Panc1 (cell line): Measurements from ENCODE around the gene MRPS11.

ENCODE experiments used
- POLR2AphosphoS5 ChIP-seq: IDR thresholded peaks from 2 replicates; pipeline ENCODE4 v1.6.1; 2012; ENCODE audit warnings: mild to moderate bottlenecking, low read depth, low read length, moderate library complexity
- SIN3A ChIP-seq: IDR thresholded peaks from 2 replicates; pipeline ENCODE4 v1.6.1; 2012; ENCODE audit warnings: low read depth, mild to moderate bottlenecking, low read length, moderate library complexity, borderline replicate concordance; ENCODE audit not compliant: insufficient read depth
- TF ChIP-seq, protein P1 (sequence below): fragments of 450-650 bp; IDR thresholded peaks from 2 replicates; pipeline ENCODE4 v1.5.1; 2017; ENCODE audit warnings: mild to moderate bottlenecking
- TF ChIP-seq, protein P2 (sequence below), 2 experiments: IDR thresholded peaks; 2 replicates each; pipeline ENCODE4 v1.6.1; 2011 to 2012; ENCODE audit warnings: low read depth in 2 of 2, control low read depth in 1 of 2, low read length in 1 of 2, mild to moderate bottlenecking in 1 of 2, moderate library complexity in 1 of 2; ENCODE audit not compliant: insufficient read depth in 1 of 2

DNA sequence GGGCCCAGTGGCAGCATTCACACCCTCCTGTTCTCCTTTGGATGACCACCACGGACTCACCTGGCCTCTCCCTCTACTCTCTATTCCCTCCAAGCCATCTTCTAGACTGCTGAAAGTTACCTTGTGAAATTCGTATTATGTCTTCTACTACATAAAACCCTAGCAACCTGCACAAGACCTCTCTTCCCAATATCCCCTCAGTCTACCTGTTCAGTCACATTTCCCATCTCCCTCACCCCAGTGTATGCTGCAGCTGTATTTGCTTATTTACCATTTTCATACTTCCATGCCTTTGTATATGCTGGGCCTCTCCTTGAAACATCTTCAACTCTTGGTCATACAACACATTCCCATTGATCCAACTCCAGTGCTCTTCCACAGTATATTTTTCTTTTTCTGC lies 43.7 kb downstream of the MRPS11 start:
- TF ChIP-seq, protein P1, sequence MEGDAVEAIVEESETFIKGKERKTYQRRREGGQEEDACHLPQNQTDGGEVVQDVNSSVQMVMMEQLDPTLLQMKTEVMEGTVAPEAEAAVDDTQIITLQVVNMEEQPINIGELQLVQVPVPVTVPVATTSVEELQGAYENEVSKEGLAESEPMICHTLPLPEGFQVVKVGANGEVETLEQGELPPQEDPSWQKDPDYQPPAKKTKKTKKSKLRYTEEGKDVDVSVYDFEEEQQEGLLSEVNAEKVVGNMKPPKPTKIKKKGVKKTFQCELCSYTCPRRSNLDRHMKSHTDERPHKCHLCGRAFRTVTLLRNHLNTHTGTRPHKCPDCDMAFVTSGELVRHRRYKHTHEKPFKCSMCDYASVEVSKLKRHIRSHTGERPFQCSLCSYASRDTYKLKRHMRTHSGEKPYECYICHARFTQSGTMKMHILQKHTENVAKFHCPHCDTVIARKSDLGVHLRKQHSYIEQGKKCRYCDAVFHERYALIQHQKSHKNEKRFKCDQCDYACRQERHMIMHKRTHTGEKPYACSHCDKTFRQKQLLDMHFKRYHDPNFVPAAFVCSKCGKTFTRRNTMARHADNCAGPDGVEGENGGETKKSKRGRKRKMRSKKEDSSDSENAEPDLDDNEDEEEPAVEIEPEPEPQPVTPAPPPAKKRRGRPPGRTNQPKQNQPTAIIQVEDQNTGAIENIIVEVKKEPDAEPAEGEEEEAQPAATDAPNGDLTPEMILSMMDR: no peak
- TF ChIP-seq POLR2AphosphoS5 (no peak), SIN3A (no peak)
- TF ChIP-seq, protein P2, sequence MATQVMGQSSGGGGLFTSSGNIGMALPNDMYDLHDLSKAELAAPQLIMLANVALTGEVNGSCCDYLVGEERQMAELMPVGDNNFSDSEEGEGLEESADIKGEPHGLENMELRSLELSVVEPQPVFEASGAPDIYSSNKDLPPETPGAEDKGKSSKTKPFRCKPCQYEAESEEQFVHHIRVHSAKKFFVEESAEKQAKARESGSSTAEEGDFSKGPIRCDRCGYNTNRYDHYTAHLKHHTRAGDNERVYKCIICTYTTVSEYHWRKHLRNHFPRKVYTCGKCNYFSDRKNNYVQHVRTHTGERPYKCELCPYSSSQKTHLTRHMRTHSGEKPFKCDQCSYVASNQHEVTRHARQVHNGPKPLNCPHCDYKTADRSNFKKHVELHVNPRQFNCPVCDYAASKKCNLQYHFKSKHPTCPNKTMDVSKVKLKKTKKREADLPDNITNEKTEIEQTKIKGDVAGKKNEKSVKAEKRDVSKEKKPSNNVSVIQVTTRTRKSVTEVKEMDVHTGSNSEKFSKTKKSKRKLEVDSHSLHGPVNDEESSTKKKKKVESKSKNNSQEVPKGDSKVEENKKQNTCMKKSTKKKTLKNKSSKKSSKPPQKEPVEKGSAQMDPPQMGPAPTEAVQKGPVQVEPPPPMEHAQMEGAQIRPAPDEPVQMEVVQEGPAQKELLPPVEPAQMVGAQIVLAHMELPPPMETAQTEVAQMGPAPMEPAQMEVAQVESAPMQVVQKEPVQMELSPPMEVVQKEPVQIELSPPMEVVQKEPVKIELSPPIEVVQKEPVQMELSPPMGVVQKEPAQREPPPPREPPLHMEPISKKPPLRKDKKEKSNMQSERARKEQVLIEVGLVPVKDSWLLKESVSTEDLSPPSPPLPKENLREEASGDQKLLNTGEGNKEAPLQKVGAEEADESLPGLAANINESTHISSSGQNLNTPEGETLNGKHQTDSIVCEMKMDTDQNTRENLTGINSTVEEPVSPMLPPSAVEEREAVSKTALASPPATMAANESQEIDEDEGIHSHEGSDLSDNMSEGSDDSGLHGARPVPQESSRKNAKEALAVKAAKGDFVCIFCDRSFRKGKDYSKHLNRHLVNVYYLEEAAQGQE (IDR thresholded peaks at IDR 0.05; ENCODE audit: insufficient read depth in 1 of 2, low read depth in 2 of 2, low read length in 1 of 2): no peak
